Endodermal cell (in vitro differentiated cells): ENCODE data around the gene ARHGAP33. TPM values are rescaled to one million over a fixed set of nuclear protein-coding genes. Genes with fewer than 3 reads are reported as not detected.

Source experiments
- DNase-seq: peaks from one replicate; pipeline ENCODE4 v3.0.0-alpha.2; 2017
- H3K27ac ChIP-seq: 2 replicates; pipeline ENCODE4 v1.5.1; 2013; ENCODE audit warnings: mild to moderate bottlenecking, low read depth, low read length, moderate library complexity
- H3K27me3 ChIP-seq: 2 replicates; pipeline ENCODE4 v1.6.1; 2013; ENCODE audit warnings: mild to moderate bottlenecking, low read length, moderate library complexity; ENCODE audit not compliant: insufficient read depth, control insufficient read depth, poor library complexity, severe bottlenecking
- H3K36me3 ChIP-seq: 2 replicates; pipeline ENCODE4 v1.7.0; 2013; ENCODE audit warnings: mild to moderate bottlenecking, low read length, moderate library complexity; ENCODE audit not compliant: control insufficient read depth, insufficient read depth
- H3K4me1 ChIP-seq: one replicate; pipeline ENCODE4 v1.7.0; 2013; ENCODE audit warnings: low read length; ENCODE audit not compliant: control insufficient read depth, insufficient read depth
- H3K4me3 ChIP-seq: 2 replicates; pipeline ENCODE4 v1.5.1; 2013; ENCODE audit warnings: mild to moderate bottlenecking, low read length, moderate library complexity
- H3K9ac ChIP-seq: 2 replicates; pipeline ENCODE4 v1.6.1; 2013; ENCODE audit warnings: mild to moderate bottlenecking, low read length, moderate library complexity; ENCODE audit not compliant: poor library complexity, severe bottlenecking; ENCODE audit errors: extremely low read depth
- H3K9me3 ChIP-seq: 2 replicates; pipeline ENCODE4 v1.6.1; 2013; ENCODE audit warnings: mild to moderate bottlenecking, low read length, moderate library complexity; ENCODE audit not compliant: control insufficient read depth
- H3K27ac Mint-ChIP-seq: 2 replicates; pipeline ENCODE4 v1.8.0; 2020; ENCODE audit warnings: mixed read lengths
- H3K27me3 Mint-ChIP-seq: 2 replicates; pipeline ENCODE4 v1.8.0; 2021; ENCODE audit warnings: mild to moderate bottlenecking, mixed read lengths; ENCODE audit not compliant: insufficient read depth
- H3K36me3 Mint-ChIP-seq: 2 replicates; pipeline ENCODE4 v1.8.0; 2020; ENCODE audit warnings: low read depth, mixed read lengths
- H3K4me1 Mint-ChIP-seq: 2 replicates; pipeline ENCODE4 v1.8.0; 2020; ENCODE audit warnings: mixed read lengths
- H3K4me3 Mint-ChIP-seq: 2 replicates; pipeline ENCODE4 v1.8.0; 2020; ENCODE audit warnings: mild to moderate bottlenecking, moderate library complexity, mixed read lengths
- H3K9me3 Mint-ChIP-seq: 2 replicates; pipeline ENCODE4 v1.8.0; 2020; ENCODE audit warnings: mild to moderate bottlenecking, mixed read lengths
- CTCF ChIP-seq: fragments of 200-600 bp; sonication (generic); conservative IDR thresholded peaks from 2 replicates; pipeline ENCODE4 v1.5.0; 2021; ENCODE audit warnings: antibody characterized with exemption, mild to moderate bottlenecking
- whole genome bisulfite sequencing, 2 experiments: methylation state at CpG; one replicate each; pipeline versions ENCODE4 v1.1.5 to v1.1.7; 2013; ENCODE audit warnings: missing lambda C conversion rate in 2 of 2, mixed read lengths in 1 of 2; ENCODE audit not compliant: insufficient coverage in 1 of 2, insufficient read length in 1 of 2; 5-methylcytosine and 5-hydroxymethylcytosine counted together
- total RNA-seq, 2 donors: library from RNA; stranded (reverse); fragmentation: NEBNext Ultra II Directional in 1 of 2; extraction: Animal tissue kit (Norgen Biotek cat#: 25700) in 1 of 2; gene quantifications; 2 replicates in 1 of 2; 3 replicates in 1 of 2; pipeline ENCODE4 v1.2.1, GENCODE V29; 2021

ARHGAP33 gene
- total RNA-seq, 2 donors from 2014 or later = 12.7 to 15.0 TPM

- Mint-ChIP-seq H3K9me3 (no peaks in the 10 kb centered on the region), H3K27ac (no peak overlapping the region), H3K4me3 (no peak overlapping the region), H3K4me1 (no peaks in the 10 kb centered on the region), H3K36me3 (peaks cover 74% of the 10 kb centered on the region), H3K27me3 (no peaks in the 10 kb centered on the region)
- H3K9ac ChIP-seq = no peak overlapping the region
- no peak for TF ChIP-seq CTCF
- 92 to 93% methylated on average over 18 of the region's 18 CpGs for WGBS, 2 experiments
- H3K4me3 ChIP-seq = no peak overlapping the region
- H3K27me3 ChIP-seq = no peaks in the 10 kb centered on the region
- H3K9me3 ChIP-seq = no peaks in the 10 kb centered on the region
- no peak overlapping the region for H3K27ac ChIP-seq
- peaks cover 73% of the 10 kb centered on the region for H3K36me3 ChIP-seq
- no peaks in the 10 kb centered on the region for H3K4me1 ChIP-seq
- DNase-seq = no peak
These were observed 45.0 kb upstream of the ARHGAP33 start for GRCh38 chr19:35730326-35730725.

GRCh38 chr19:35731353-35731752 is 44.0 kb upstream of the ARHGAP33 start:
- 91 to 100% methylated on average over 2 to 9 of the region's 9 CpGs for WGBS, 2 experiments
- Mint-ChIP-seq H3K4me1 (no peaks in the 10 kb centered on the region), H3K27ac (no peak overlapping the region), H3K36me3 (peaks cover 72% of the 10 kb centered on the region), H3K4me3 (no peak overlapping the region), H3K27me3 (no peaks in the 10 kb centered on the region), H3K9me3 (no peaks in the 10 kb centered on the region)
- TF ChIP-seq CTCF = no peak
- Histone ChIP-seq H3K4me1 (no peaks in the 10 kb centered on the region), H3K27me3 (no peaks in the 10 kb centered on the region), H3K36me3 (peaks cover 71% of the 10 kb centered on the region), H3K9me3 (no peaks in the 10 kb centered on the region), H3K9ac (no peak overlapping the region), H3K27ac (no peak overlapping the region), H3K4me3 (no peak overlapping the region)
- no peak for DNase-seq

GRCh38 chr19:35731779-35732405 is 43.5 kb upstream of the ARHGAP33 start:
- WGBS, 2 experiments = 92 to 93% methylated on average over 5 to 19 of the region's 21 CpGs
- H3K4me3 ChIP-seq = no peak overlapping the region
- H3K4me1 Mint-ChIP-seq = no peaks in the 10 kb centered on the region
- DNase-seq = no peak
- H3K36me3 ChIP-seq = peaks cover 74% of the 10 kb centered on the region
- H3K4me3 Mint-ChIP-seq = no peak overlapping the region
- no peaks in the 10 kb centered on the region for H3K9me3 ChIP-seq
- H3K27ac ChIP-seq = no peak overlapping the region
- no peak overlapping the region for H3K27ac Mint-ChIP-seq
- no peaks in the 10 kb centered on the region for H3K27me3 ChIP-seq
- H3K9me3 Mint-ChIP-seq = no peaks in the 10 kb centered on the region
- H3K9ac ChIP-seq = no peak overlapping the region
- no peak for TF ChIP-seq CTCF
- H3K4me1 ChIP-seq = no peaks in the 10 kb centered on the region
- H3K36me3 Mint-ChIP-seq = peaks cover 73% of the 10 kb centered on the region
- no peaks in the 10 kb centered on the region for H3K27me3 Mint-ChIP-seq
